Naive thymus-derived CD8-positive, alpha-beta T cell (primary cell): ENCODE measurements around the gene NREP. TPM values are rescaled to one million over a fixed set of nuclear protein-coding genes. Genes with fewer than 3 reads are reported as not detected.

Experiments
- ATAC-seq, 2 donors: fragments of 150-1000 bp; cut with Tn5 transposase in 1 of 2; sonication (Bioruptor Pico), chemical (Tn5 transposase) in 1 of 2; 1 replicate in 1 of 2; 2 replicates in 1 of 2; pipeline ENCODE4 v1.10.0; 2021; ENCODE audit warnings: mild to moderate bottlenecking in 2 of 2, moderate library complexity in 2 of 2
- POLR2A ChIA-PET: fragments of 350-600 bp; sonication (Branson Sonifier 250); formaldehyde crosslinking; loops from one replicate; lab custom pipeline; 2021; ENCODE audit warnings: antibody characterized with exemption; lab: Charles Lee
- DNase-seq, 10 donors: peaks; one replicate each; pipeline versions ENCODE4 v3.0.0 to v3.0.0-alpha.2; 2020 to 2022
- H3K27ac Mint-ChIP-seq, 10 donors: one replicate each; pipeline ENCODE4 v1.8.0; 2020 to 2022; ENCODE audit warnings: mild to moderate bottlenecking in 10 of 10, mixed read lengths in 10 of 10, moderate library complexity in 4 of 10, inconsistent platforms in 1 of 10
- H3K27me3 Mint-ChIP-seq, 5 donors: one replicate each; pipeline ENCODE4 v1.8.0; 2021 to 2022; ENCODE audit warnings: mixed read lengths in 5 of 5
- H3K36me3 Mint-ChIP-seq, 3 donors: one replicate each; pipeline ENCODE4 v1.8.0; 2020 to 2022; ENCODE audit warnings: mixed read lengths in 3 of 3, mild to moderate bottlenecking in 2 of 3, inconsistent platforms in 1 of 3
- H3K4me1 Mint-ChIP-seq, 4 donors: one replicate each; pipeline ENCODE4 v1.8.0; 2021 to 2022; ENCODE audit warnings: mixed read lengths in 4 of 4
- H3K4me3 Mint-ChIP-seq, 10 donors: one replicate each; pipeline ENCODE4 v1.8.0; 2020 to 2022; ENCODE audit warnings: mild to moderate bottlenecking in 10 of 10, mixed read lengths in 10 of 10, moderate library complexity in 6 of 10, inconsistent platforms in 1 of 10
- H3K9me3 Mint-ChIP-seq, 9 donors: one replicate each; pipeline ENCODE4 v1.8.0; 2020 to 2022; ENCODE audit warnings: mixed read lengths in 9 of 9, mild to moderate bottlenecking in 3 of 9, inconsistent platforms in 1 of 9, moderate library complexity in 1 of 9
- polyA plus RNA-seq, 3 donors: library from polyadenylated mRNA; unstranded; fragments of 300-500 nt; fragmentation: Illumina TruSeq; gene quantifications; one replicate each; pipeline ENCODE4 v1.2.3, GENCODE V29; 2021
- total RNA-seq, 8 experiments: library from RNA in 2 of 8; stranded (reverse) in 2 of 8; gene quantifications; one replicate each; pipeline ENCODE4 v1.2.3 and lab custom pipeline; 2021 to 2026

NREP gene
- total and polyA plus RNA-seq, 5 experiments from 2014 or later: 6.8 to 19.3 (median 11.1) TPM

DNA sequence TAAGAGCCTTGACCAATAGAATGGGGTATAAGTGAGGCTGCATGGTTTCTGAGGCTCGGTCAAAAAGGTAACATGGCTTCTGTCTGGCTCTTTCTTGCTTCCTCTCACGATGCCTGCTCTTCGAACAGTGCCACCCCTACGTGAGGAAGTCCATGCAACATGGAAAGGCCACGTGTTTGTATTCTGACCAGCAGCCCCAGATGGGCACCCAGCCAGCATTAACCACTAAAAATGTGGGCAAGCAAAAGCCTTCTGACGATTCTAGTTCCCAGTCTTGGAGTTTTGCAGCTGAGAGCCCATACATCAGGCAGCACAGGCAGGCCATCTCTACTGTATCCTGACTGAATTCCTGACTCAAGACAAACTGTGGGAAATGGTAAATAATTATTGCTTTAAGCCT, 24.2 kb upstream of the NREP start:
- no peak for DNase-seq
- Mint-ChIP-seq H3K36me3 (no peaks in the 10 kb centered on the region), H3K27ac (no peak overlapping the region), H3K27me3 (peaks cover 0 to 17% (median 0%) of the 10 kb centered on the region in 5 donors), H3K9me3 (no peaks in the 10 kb centered on the region), H3K4me1 (peaks cover 0 to 5% (median 0%) of the 10 kb centered on the region in 4 donors), H3K4me3 (no peak overlapping the region)
- POLR2A ChIA-PET: no interaction called here
- no peak for ATAC-seq

DNA sequence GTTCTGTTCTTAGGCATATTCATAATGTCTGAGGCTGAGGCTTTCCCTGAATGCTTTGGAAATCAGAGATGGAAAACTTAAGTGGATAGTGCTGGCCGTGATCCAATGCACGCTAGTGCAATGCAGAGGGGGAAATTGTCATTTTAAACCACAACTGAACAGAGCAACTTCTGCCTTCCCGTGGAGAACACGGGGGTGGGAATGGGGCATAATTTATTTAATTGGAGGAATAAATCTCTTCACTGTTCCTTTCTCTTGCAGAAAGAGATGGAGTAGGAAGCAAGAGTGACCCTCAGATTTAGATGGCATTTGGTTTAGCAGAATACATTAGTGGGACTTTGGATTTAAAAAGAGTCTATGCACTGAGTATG, 22.9 kb upstream of the NREP start:
- POLR2A ChIA-PET: no interaction called here
- ATAC-seq (no peak), DNase-seq (no peak)
- Mint-ChIP-seq H3K36me3 (no peaks in the 10 kb centered on the region), H3K9me3 (no peaks in the 10 kb centered on the region), H3K4me3 (no peak overlapping the region), H3K27ac (no peak overlapping the region), H3K27me3 (peaks cover 0 to 17% (median 1%) of the 10 kb centered on the region in 5 donors), H3K4me1 (peaks cover 0 to 8% (median 0%) of the 10 kb centered on the region in 4 donors)

- H3K9me3 Mint-ChIP-seq: no peaks in the 10 kb centered on the region
- H3K36me3 Mint-ChIP-seq: no peaks in the 10 kb centered on the region
- POLR2A ChIA-PET: no interaction called here
- no peak overlapping the region for H3K4me3 Mint-ChIP-seq
- ATAC-seq (no peak), DNase-seq (no peak)
- peaks cover 0 to 17% (median 3%) of the 10 kb centered on the region in 5 donors for H3K27me3 Mint-ChIP-seq
- peaks cover 0 to 11% (median 0%) of the 10 kb centered on the region in 4 donors for H3K4me1 Mint-ChIP-seq
- no peak overlapping the region for H3K27ac Mint-ChIP-seq
These were observed 22.4 kb upstream of the NREP start for GRCh38 chr5:111779260-111779921.

DNA sequence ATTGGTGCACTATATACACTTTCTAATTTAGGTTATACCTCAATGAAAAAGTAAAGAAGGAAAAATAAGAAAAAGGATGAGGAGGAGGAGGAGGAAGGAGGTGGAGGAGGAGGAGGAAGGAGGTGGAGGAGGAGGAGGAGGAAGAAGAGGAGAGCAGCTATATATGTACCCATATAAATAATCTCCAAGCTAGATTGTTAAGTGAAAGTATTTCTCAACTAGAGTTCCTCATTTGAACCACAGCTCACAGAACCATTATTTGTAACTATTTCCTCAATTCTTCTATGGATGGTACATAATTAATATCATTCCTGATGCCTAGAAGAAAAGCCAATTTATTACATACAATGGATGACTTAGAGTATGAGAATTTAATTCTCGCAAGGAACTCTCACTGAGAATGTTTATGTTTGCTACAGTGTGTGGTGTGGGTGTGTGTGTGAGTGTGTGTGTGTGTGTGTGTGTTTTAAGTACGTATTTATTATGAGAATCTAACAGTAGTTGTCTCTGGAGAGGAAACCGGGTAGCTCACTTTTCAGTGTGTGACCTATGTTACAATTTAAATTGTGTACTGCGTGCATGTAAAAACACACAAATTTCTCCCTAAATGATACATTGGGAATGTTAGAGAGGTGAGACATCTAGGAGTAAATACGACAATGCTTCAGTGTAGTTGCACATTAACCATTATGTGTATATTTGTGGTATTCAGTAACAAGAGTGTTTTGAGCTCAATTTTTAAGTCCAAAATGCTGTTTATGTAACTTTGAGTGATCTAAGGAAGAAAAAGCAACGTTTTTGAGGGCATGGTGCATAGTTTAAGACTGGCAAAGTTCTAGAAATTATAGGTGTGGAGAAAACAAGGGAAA, 20.2 kb upstream of the NREP start:
- POLR2A ChIA-PET: no interaction called here
- Mint-ChIP-seq H3K36me3 (no peaks in the 10 kb centered on the region), H3K27ac (no peak overlapping the region), H3K27me3 (peaks cover 0 to 17% (median 8%) of the 10 kb centered on the region in 5 donors), H3K9me3 (no peaks in the 10 kb centered on the region), H3K4me3 (no peak overlapping the region), H3K4me1 (peaks cover 0 to 11% (median under 1%) of the 10 kb centered on the region in 4 donors)
- ATAC-seq (no peak), DNase-seq (no peak)

DNA sequence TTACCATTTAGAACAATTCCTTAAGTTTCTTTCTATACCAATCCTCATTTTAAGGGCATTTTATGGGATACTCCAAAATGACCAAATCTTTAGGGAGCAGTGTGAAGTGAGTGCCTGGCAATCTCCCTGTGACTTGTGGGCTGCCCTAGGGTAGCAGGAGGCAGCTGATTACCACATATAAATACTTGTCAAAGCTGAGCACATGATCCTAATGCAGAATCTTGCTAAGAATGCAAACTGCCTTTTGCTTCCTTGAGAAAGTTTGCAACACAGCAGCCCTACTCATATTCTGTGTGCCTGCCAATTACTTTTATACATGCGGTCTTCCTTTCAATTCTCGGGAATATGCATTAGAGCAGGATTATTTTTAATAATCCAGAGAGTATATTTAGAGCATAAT, 18.2 kb upstream of the NREP start:
- Mint-ChIP-seq H3K4me3 (no peak overlapping the region), H3K36me3 (no peaks in the 10 kb centered on the region), H3K27ac (no peak overlapping the region), H3K9me3 (no peaks in the 10 kb centered on the region), H3K27me3 (peaks cover 0 to 15% (median 9%) of the 10 kb centered on the region in 5 donors), H3K4me1 (peaks cover 0 to 11% (median under 1%) of the 10 kb centered on the region in 4 donors)
- DNase-seq (no peak), ATAC-seq (no peak)
- POLR2A ChIA-PET: no interaction called here

GRCh38 chr5:111774525-111774924, 17.5 kb upstream of the NREP start:
- ATAC-seq (no peak), DNase-seq (no peak)
- Mint-ChIP-seq H3K36me3 (no peaks in the 10 kb centered on the region), H3K27me3 (peaks cover 0 to 13% (median 9%) of the 10 kb centered on the region in 5 donors), H3K4me3 (no peak overlapping the region), H3K27ac (no peak overlapping the region), H3K9me3 (no peaks in the 10 kb centered on the region), H3K4me1 (peaks cover 0 to 8% (median under 1%) of the 10 kb centered on the region in 4 donors)
- POLR2A ChIA-PET: no interaction called here

DNA sequence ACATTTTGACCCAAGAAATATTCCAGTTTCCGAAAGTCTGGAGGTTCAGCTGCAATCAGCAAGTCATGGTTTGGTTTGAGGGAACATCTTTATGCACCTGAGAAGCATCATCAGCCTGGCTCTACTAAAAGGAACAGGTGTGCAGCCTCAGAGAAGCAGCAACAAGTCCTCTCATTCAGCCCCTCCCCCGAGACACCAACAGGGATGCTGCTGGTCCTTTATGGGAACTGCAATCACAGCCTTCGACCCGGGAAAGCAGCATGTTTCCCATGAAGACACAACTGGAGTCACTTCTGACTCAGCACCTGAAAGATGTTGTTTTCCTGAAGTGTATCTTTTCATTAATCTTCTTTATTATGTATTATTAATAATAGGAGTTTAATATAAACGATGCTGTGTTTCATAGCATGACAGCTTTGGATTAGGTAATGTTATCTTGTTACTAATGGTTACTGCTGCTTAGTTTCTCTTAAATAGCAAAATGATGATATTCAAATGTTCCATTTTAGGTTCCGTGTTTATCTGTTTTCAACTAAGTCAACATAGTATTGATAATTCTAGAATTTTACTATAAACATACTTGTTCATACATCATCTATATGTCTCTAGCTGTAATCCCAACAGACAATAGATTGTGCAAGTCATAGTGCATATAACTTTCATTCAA, 15.6 kb upstream of the NREP start:
- POLR2A ChIA-PET: no interaction called here
- H3K9me3 Mint-ChIP-seq: no peaks in the 10 kb centered on the region
- peaks cover 0 to 16% (median 11%) of the 10 kb centered on the region in 5 donors for H3K27me3 Mint-ChIP-seq
- peaks cover 0 to 8% (median under 1%) of the 10 kb centered on the region in 4 donors for H3K4me1 Mint-ChIP-seq
- DNase-seq (no peak), ATAC-seq (no peak)
- no peaks in the 10 kb centered on the region for H3K36me3 Mint-ChIP-seq
- H3K4me3 Mint-ChIP-seq: no peak overlapping the region
- H3K27ac Mint-ChIP-seq: no peak overlapping the region

DNA sequence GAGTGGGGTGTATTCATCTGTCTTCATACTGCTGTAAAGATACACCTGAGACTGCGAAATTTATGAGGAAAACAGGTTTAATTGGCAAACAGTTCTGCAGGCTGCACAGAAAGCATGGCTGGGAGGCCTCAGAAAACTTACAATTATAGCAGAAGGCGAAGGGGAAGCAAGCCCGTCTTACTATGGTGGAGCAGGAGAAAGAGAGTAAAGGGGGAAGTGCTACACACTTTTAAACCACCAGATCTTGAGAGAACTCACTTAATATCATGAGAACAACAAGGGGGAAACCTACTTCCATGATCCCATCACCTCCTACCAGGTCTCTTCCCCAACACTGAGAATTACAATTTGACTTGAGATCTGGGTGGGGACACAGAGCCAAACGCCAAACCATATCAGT, 12.5 kb upstream of the NREP start:
- Mint-ChIP-seq H3K36me3 (no peaks in the 10 kb centered on the region), H3K9me3 (no peaks in the 10 kb centered on the region), H3K4me1 (peaks cover 0 to 1% (median 0%) of the 10 kb centered on the region in 4 donors), H3K27ac (no peak overlapping the region), H3K4me3 (no peak overlapping the region), H3K27me3 (peaks cover 0 to 9% (median 8%) of the 10 kb centered on the region in 5 donors)
- POLR2A ChIA-PET: no interaction called here
- DNase-seq: no peak
- no peak for ATAC-seq

GRCh38 chr5:111765613-111766571, 8.9 kb upstream of the NREP start:
- DNase-seq (no peak), ATAC-seq (no peak)
- Mint-ChIP-seq H3K4me1 (no peaks in the 10 kb centered on the region), H3K27ac (no peak overlapping the region), H3K36me3 (no peaks in the 10 kb centered on the region), H3K9me3 (no peaks in the 10 kb centered on the region), H3K27me3 (peaks cover 0 to 8% (median 2%) of the 10 kb centered on the region in 5 donors), H3K4me3 (no peak overlapping the region)
- POLR2A ChIA-PET: no interaction called here

DNA sequence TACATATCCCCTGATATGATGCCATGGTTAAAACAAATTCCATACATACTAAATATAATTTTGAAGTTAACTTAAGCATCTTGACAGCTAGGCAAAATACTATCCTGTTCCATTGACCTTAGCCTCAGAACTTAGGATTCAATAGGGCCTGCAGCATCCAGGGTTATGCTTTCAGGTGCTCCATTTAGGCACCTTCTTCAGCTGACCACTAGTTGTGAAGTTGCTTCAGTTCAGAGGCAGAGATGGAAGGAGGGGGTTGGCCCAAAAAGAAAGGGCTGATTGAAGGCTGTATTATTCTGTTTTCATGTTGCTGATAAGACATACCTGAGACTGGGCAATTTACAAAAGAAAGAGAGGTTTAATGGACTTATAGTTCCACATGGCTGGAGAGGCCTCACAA, 7.0 kb upstream of the NREP start:
- H3K4me3 Mint-ChIP-seq: no peak overlapping the region
- no peaks in the 10 kb centered on the region for H3K36me3 Mint-ChIP-seq
- no peaks in the 10 kb centered on the region for H3K4me1 Mint-ChIP-seq
- POLR2A ChIA-PET: interaction anchor here (0.7 kb wide), 1 partner anchor 206 kb away, joined by 3 read pairs; no protein-coding TSS in a partner anchor
- no peak overlapping the region for H3K27ac Mint-ChIP-seq
- H3K27me3 Mint-ChIP-seq: peaks cover 0 to 8% (median 0%) of the 10 kb centered on the region in 5 donors
- DNase-seq (no peak), ATAC-seq (no peak)
- H3K9me3 Mint-ChIP-seq: no peaks in the 10 kb centered on the region

GRCh38 chr5:111762895-111763294, 5.9 kb upstream of the NREP start:
- Mint-ChIP-seq H3K4me3 (no peak overlapping the region), H3K27ac (no peak overlapping the region), H3K36me3 (no peaks in the 10 kb centered on the region), H3K4me1 (peaks cover 0 to 8% (median 4%) of the 10 kb centered on the region in 4 donors), H3K9me3 (no peaks in the 10 kb centered on the region), H3K27me3 (peaks cover 0 to 4% (median 0%) of the 10 kb centered on the region in 5 donors)
- no peak for DNase-seq
- ATAC-seq: no peak
- POLR2A ChIA-PET: no interaction called here

DNA sequence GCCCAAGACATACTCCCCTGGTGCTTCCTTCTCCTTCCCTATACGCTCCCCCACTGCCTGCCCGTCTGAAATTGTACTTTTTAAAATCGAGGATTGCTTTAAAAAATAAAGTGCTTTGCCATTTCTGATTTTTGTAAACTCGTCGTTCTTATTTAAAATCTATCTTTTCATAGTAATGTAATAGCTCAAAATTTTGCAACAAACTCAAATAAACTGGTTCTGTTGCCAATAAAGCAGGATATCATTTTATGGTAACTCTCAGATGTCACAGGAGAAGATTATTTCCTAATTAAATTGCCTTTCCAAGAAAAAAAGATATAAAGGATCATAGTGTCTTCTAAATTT, 1.3 kb upstream of the NREP start:
- no peaks in the 10 kb centered on the region for H3K36me3 Mint-ChIP-seq
- DNase-seq (no peak), ATAC-seq (no peak)
- H3K27ac Mint-ChIP-seq: peak overlapping the region; percentile 77 to 91 (median 86)
- peaks cover 4 to 27% (median 21%) of the 10 kb centered on the region in 4 donors for H3K4me1 Mint-ChIP-seq
- H3K27me3 Mint-ChIP-seq: no peaks in the 10 kb centered on the region
- POLR2A ChIA-PET: interaction anchor here (1.3 to 1.7 kb wide), 2 partner anchors 9 to 403 kb away, joined by 7 to 18 read pairs; no protein-coding TSS in a partner anchor
- H3K9me3 Mint-ChIP-seq: no peaks in the 10 kb centered on the region
- H3K4me3 Mint-ChIP-seq: peak overlapping the region; percentile 81 to 92 (median 88)
